GM12864 (cell line): ENCODE measurements around the gene MAP3K4.

Source experiments
- DNase-seq: peaks from one replicate; pipeline ENCODE4 v3.0.0-alpha.2; 2011; ENCODE audit warnings: low read depth
- H3K4me3 ChIP-seq: 2 replicates; pipeline ENCODE4 v1.5.1; 2011; ENCODE audit warnings: mild to moderate bottlenecking, low read depth, low read length, control low read depth
- TF ChIP-seq, protein P1 (sequence below): IDR thresholded peaks from 2 replicates; pipeline ENCODE4 v1.5.1; 2011; ENCODE audit warnings: low read depth, mild to moderate bottlenecking, moderate library complexity, low read length, control low read depth, inconsistent platforms; ENCODE audit errors: missing control alignments

The MAP3K4 gene

DNA sequence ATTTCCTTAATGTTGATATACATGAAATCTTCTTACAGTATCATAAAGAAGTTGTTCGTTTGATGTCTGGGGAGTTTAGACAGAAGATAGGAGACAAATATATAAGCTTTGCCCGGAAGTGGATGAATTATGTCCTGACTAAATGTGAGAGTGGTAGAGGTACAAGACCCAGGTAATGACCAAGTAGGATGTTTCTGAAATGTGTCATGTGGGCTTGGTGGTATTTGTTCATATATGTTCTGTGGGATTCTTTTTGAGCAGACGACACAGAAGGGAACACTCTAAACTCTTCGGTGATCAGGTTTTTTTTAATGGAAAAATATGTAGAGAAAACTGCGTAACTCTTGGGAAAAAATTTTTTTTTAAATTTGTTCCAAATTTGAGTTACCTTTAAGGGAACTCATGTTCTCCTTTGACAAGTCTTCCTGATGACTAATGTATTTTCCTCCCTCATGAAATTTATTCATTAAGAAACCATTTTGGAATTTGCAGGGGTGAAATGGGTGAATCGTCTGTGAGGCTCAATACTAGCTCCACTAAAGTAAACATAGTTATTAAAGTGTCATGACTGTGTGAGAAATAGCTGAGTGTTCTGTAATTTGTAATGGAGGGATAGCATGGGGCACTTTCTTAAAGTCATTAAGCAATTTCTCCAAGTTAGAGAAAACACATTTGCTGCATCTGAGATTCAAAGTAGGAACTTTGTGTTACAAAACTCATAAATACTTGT, 100.6 kb downstream of the MAP3K4 start:
- no peak for DNase-seq
- no peak overlapping the region for H3K4me3 ChIP-seq
- TF ChIP-seq, protein P1, sequence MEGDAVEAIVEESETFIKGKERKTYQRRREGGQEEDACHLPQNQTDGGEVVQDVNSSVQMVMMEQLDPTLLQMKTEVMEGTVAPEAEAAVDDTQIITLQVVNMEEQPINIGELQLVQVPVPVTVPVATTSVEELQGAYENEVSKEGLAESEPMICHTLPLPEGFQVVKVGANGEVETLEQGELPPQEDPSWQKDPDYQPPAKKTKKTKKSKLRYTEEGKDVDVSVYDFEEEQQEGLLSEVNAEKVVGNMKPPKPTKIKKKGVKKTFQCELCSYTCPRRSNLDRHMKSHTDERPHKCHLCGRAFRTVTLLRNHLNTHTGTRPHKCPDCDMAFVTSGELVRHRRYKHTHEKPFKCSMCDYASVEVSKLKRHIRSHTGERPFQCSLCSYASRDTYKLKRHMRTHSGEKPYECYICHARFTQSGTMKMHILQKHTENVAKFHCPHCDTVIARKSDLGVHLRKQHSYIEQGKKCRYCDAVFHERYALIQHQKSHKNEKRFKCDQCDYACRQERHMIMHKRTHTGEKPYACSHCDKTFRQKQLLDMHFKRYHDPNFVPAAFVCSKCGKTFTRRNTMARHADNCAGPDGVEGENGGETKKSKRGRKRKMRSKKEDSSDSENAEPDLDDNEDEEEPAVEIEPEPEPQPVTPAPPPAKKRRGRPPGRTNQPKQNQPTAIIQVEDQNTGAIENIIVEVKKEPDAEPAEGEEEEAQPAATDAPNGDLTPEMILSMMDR = no peak

DNA sequence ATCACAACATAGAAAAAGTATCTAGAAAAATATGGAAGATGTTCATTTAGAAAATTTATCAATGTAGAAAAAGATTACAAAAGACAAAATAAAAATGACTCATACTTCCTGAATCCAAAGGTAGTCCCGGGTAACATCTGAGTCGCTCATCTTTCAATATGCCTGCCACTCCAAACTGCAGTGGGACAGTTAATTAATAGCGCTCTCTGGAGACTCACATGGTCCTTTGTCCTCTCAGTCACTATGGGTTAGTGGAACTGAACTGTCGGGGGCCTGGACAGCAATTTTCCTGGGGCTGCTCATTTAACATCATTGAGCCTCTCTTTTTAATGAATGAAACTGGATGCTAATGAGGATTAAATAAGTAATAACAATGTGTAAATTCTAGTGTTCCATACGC, 103.4 kb downstream of the MAP3K4 start:
- no peak for DNase-seq
- TF ChIP-seq, protein P1 = no peak
- H3K4me3 ChIP-seq = no peak overlapping the region

DNA sequence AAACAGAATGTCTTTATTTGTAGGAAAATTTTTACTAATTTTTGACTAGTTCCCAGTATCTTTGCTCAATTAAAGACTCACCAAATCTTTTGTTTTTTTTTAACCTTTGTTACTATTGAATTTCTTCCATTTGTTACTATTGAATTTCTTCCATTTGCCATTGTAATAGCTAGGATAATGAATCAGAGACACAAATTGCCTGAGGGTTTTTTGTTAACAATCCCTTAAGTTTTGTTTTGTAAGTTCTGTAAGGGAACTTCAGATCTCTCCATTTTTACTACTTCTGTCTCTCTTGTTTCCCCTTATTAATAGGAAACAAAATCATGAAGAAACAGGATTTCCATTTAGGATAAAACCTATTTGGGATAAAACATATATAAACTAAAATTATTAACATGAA, 104.3 kb downstream of the MAP3K4 start:
- TF ChIP-seq, protein P1 = no peak
- no peak overlapping the region for H3K4me3 ChIP-seq
- no peak for DNase-seq

DNA sequence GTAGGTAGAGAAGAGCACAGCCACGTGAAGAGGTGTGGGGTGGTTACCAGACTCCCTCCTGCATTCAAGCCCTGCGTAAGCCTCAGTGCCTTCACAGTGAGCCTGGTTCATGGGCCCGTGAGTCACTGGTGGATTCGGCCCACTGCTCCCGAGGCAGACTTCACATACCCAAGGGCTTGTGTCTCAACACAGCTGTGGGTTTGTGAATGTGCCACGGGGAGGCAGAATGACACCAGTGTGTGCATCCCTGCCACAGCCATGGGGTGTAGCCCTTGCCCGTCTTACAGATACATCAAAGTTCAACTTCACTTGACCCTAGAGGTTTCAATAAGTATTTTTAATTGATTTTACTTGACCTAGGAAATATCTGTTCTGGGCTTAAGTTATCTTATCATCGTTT, 108.5 kb downstream of the MAP3K4 start:
- H3K4me3 ChIP-seq = no peak overlapping the region
- DNase-seq = no peak
- TF ChIP-seq, protein P1 = no peak

DNA sequence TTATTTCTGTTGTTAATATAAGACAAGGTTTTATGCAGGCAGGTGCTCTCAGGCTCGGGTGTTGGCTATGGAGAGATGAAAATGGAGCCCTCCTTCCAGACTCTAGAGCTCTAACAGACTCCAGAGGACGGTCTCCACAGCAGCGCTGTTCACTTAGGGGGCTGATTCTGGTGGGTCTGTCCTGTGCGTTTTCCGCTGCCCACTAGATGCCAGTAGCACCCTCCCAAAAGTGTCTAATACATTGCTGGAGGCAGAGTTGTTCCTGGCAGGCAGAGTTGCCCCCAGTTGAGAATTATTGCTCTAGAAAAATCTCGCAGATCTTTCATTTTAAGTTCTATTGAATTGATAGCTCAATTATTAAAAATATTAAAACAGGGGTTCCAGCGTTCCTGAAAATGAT, 109.9 kb downstream of the MAP3K4 start:
- no peak overlapping the region for H3K4me3 ChIP-seq
- TF ChIP-seq, protein P1 = no peak
- no peak for DNase-seq

DNA sequence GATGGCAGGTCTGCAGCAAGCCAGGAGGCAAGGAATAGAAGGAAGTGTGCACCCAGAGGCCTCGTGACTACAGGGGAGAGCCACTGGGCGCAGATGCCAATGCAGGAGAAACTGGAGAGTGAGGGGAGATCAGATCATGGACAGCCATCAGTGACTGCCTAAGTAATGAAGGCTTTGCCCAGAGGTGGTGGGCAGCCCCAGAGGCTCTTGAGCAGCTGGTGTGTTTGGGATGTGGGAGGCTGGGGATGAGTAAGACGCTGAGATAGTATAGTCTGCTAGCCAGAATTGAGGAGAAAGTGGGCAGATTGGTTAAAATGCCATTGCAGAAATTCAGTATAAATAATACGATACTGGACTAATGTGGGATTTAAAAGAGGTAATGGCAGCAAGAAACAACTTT, 111.9 kb downstream of the MAP3K4 start:
- TF ChIP-seq, protein P1 = no peak
- DNase-seq = no peak

DNA sequence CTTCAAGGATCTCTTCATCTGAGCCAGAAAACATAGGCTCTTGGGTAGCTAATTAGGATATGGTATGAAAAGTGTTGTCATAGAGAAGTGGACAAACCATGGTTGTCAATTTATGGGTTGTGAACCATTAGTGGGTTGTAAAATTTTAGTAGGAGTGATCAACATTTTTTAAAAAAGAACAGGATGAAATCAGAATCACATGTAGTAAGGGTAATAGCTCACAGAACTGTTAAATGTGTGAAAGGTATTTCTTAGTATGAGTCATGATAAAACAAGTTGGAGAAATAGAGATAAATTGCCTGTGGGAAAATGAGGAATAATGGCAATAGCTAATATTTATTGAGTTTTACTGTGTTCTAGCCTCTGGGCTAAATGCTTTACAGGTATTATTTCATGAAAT, 113.4 kb downstream of the MAP3K4 start:
- TF ChIP-seq, protein P1 = no peak
- no peak for DNase-seq
- no peak overlapping the region for H3K4me3 ChIP-seq

More for the DNA sequence above, 111.9 kb downstream of the MAP3K4 start:
- no peak overlapping the region for H3K4me3 ChIP-seq
